ENCODE data around the gene PPP1R1B. TPM values are rescaled to one million over a fixed set of nuclear protein-coding genes. Genes with fewer than 3 reads are reported as not detected.

The PPP1R1B gene
- total RNA-seq, 4 donors from 2014 or later, result 43.7 to 112 (median 70.4) TPM

- peaks cover 69% of the 10 kb centered on the region for H3K27me3 ChIP-seq
- DNase-seq (ENCODE audit: low spot score in 2 of 2), result no peak
- no peak for TF ChIP-seq POLR2A (IDR thresholded peaks at IDR 0.05)
- TF ChIP-seq EP300 (IDR thresholded peaks at IDR 0.05), result no peak
- H3K27ac ChIP-seq, result peak overlapping the region; percentile 79
- H3K9me3 ChIP-seq, result no peaks in the 10 kb centered on the region
- peaks cover 74% of the 10 kb centered on the region for H3K4me1 ChIP-seq
- 27% methylated on average over 6 of the region's 16 CpGs for WGBS
- peak overlapping the region; percentile 44 for H3K4me3 ChIP-seq
- no peaks in the 10 kb centered on the region for H3K36me3 ChIP-seq
Observed at GRCh38 chr17:39627712-39628516, 1.2 kb downstream of the PPP1R1B start.

GRCh38 chr17:39628655-39629493 lies 2.1 kb downstream of the PPP1R1B start:
- Histone ChIP-seq H3K27ac (peak overlapping the region; percentile 79), H3K4me1 (peaks cover 65% of the 10 kb centered on the region), H3K27me3 (peaks cover 66% of the 10 kb centered on the region), H3K4me3 (peak overlapping the region; percentile 44), H3K9me3 (no peaks in the 10 kb centered on the region), H3K36me3 (no peaks in the 10 kb centered on the region)
- TF ChIP-seq POLR2AphosphoS5 (IDR thresholded peaks at IDR 0.05) (no peak), CTCF (IDR thresholded peaks at IDR 0.05) (no peak), EP300 (IDR thresholded peaks at IDR 0.05) (no peak), POLR2A (IDR thresholded peaks at IDR 0.05) (no peak)
- DNase-seq (ENCODE audit: low spot score in 2 of 2), result no peak
- 54% methylated on average over 10 of the region's 10 CpGs for WGBS

- Histone ChIP-seq H3K27ac (peak overlapping the region; percentile 67), H3K4me1 (peaks cover 60% of the 10 kb centered on the region), H3K27me3 (peaks cover 64% of the 10 kb centered on the region), H3K9me3 (no peaks in the 10 kb centered on the region), H3K36me3 (no peaks in the 10 kb centered on the region), H3K4me3 (no peak overlapping the region)
- no peak for DNase-seq (ENCODE audit: low spot score in 2 of 2)
- 69% methylated on average over 2 of the region's 3 CpGs for WGBS
- no peak for TF ChIP-seq CTCF (IDR thresholded peaks at IDR 0.05)
- no peak for TF ChIP-seq POLR2AphosphoS5 (IDR thresholded peaks at IDR 0.05)
- no peak for TF ChIP-seq EP300 (IDR thresholded peaks at IDR 0.05)
Observed at GRCh38 chr17:39629494-39629880, 2.7 kb downstream of the PPP1R1B start.

GRCh38 chr17:39629898-39630297 lies 3.1 kb downstream of the PPP1R1B start:
- peaks cover 60% of the 10 kb centered on the region for H3K27me3 ChIP-seq
- H3K4me1 ChIP-seq, result peaks cover 59% of the 10 kb centered on the region

GRCh38 chr17:39631403-39631802 lies 4.7 kb downstream of the PPP1R1B start:
- no peaks in the 10 kb centered on the region for H3K9me3 ChIP-seq
- no peak for TF ChIP-seq POLR2A (IDR thresholded peaks at IDR 0.05)
- TF ChIP-seq POLR2AphosphoS5 (IDR thresholded peaks at IDR 0.05), result no peak
- TF ChIP-seq CTCF (IDR thresholded peaks at IDR 0.05), result no peak
- no peak for TF ChIP-seq EP300 (IDR thresholded peaks at IDR 0.05)
- H3K36me3 ChIP-seq, result no peaks in the 10 kb centered on the region
- H3K27me3 ChIP-seq, result peaks cover 45% of the 10 kb centered on the region
- peaks cover 51% of the 10 kb centered on the region for H3K4me1 ChIP-seq
- H3K4me3 ChIP-seq, result no peak overlapping the region
- peak overlapping the region; percentile 80 for H3K27ac ChIP-seq
- DNase-seq (ENCODE audit: low spot score in 2 of 2), result no peak
- WGBS, result 23% methylated on average over 6 of the region's 6 CpGs

More at GRCh38 chr17:39629898-39630297, 3.1 kb downstream of the PPP1R1B start:
- no peak for DNase-seq (ENCODE audit: low spot score in 2 of 2)
- WGBS, result 80% methylated on average over 11 of the region's 12 CpGs
- Histone ChIP-seq H3K9me3 (no peaks in the 10 kb centered on the region), H3K4me3 (no peak overlapping the region), H3K36me3 (no peaks in the 10 kb centered on the region), H3K27ac (peak overlapping the region; percentile 67)
- TF ChIP-seq POLR2AphosphoS5 (IDR thresholded peaks at IDR 0.05) (no peak), CTCF (IDR thresholded peaks at IDR 0.05) (no peak), POLR2A (IDR thresholded peaks at IDR 0.05) (no peak), EP300 (IDR thresholded peaks at IDR 0.05) (no peak)

Measured in suprapubic skin (tissue), 4 donors.